ENCODE data around the gene EFCAB8.

The EFCAB8 gene
- total RNA-seq, result 0.46 to 4.1 (median 2.1) reads per million in 3 experiments

GRCh38 chr20:32858701-32859372 lies at the start of gene EFCAB8:
TSS of gene EFCAB8 (plus strand) at chr20:32858923. CDS start at chr20:32863793, 4,870 bp downstream.
- no peak for DNase-seq

- DNase-seq, result no peak
Measured at GRCh38 chr20:32809907-32810306, 48.8 kb upstream of the EFCAB8 start.

- no peak for DNase-seq
Measured at GRCh38 chr20:32810941-32811340, 47.8 kb upstream of the EFCAB8 start.

GRCh38 chr20:32811886-32812285 lies 46.8 kb upstream of the EFCAB8 start:
- no peak for DNase-seq

- no peak for DNase-seq
Measured at GRCh38 chr20:32819992-32820697, 38.6 kb upstream of the EFCAB8 start.

- no peak for DNase-seq
Measured at GRCh38 chr20:32820698-32821377, 37.9 kb upstream of the EFCAB8 start.

GRCh38 chr20:32822225-32822624 lies 36.5 kb upstream of the EFCAB8 start:
- DNase-seq, result no peak

GRCh38 chr20:32823078-32823477 lies 35.6 kb upstream of the EFCAB8 start:
- no peak for DNase-seq

- no peak for DNase-seq
Measured at GRCh38 chr20:32823737-32824588, 34.8 kb upstream of the EFCAB8 start.

GRCh38 chr20:32828029-32828680 lies 30.6 kb upstream of the EFCAB8 start:
- DNase-seq, result no peak

- no peak for DNase-seq
Measured at GRCh38 chr20:32829311-32830005, 29.3 kb upstream of the EFCAB8 start.

- no peak for DNase-seq
Measured at GRCh38 chr20:32830437-32830836, 28.3 kb upstream of the EFCAB8 start.

- DNase-seq, result no peak
Measured at GRCh38 chr20:32831982-32832381, 26.7 kb upstream of the EFCAB8 start.

- peak; percentile 44 for DNase-seq
Measured at GRCh38 chr20:32832664-32833063, 26.1 kb upstream of the EFCAB8 start.

- DNase-seq, result no peak
Measured at GRCh38 chr20:32834972-32835371, 23.8 kb upstream of the EFCAB8 start.

GRCh38 chr20:32837157-32837556 lies 21.6 kb upstream of the EFCAB8 start:
- DNase-seq, result no peak

GRCh38 chr20:32839227-32839981 lies 19.3 kb upstream of the EFCAB8 start:
- no peak for DNase-seq

- no peak for DNase-seq
Measured at GRCh38 chr20:32839982-32840285, 18.8 kb upstream of the EFCAB8 start.

- no peak for DNase-seq
Measured at GRCh38 chr20:32841174-32841573, 17.5 kb upstream of the EFCAB8 start.

GRCh38 chr20:32841632-32842031 lies 17.1 kb upstream of the EFCAB8 start:
- DNase-seq, result no peak

All from central memory CD4-positive, alpha-beta T cell (primary cell).